HCT116 (cell line): ENCODE results near the gene AQP10. TPM values are rescaled to one million over a fixed set of nuclear protein-coding genes. Genes with fewer than 3 reads are reported as not detected.

ENCODE experiments used
- ATAC-seq: fragments of 200-7000 bp; cut with Tn5 transposase; 2 replicates; pipeline ENCODE4 v1.9.1; 2020; ENCODE audit warnings: mild to moderate bottlenecking, moderate library complexity
- BruUV-seq: library from RNA; stranded (reverse); fragments of 400-500 nt; replicated peaks from 2 replicates; lab custom pipeline; 2021; lab: Mats Ljungman, UMichigan
- CTCF ChIA-PET: fragments of 300-600 bp; sonication (Branson Sonifier 250); formaldehyde crosslinking; loops from one replicate; lab custom pipeline; 2021; ENCODE audit warnings: antibody characterized with exemption; lab: Charles Lee
- POLR2A ChIA-PET: fragments of 300-600, 350-600 bp; sonication (Branson Sonifier 250); formaldehyde crosslinking; loops from one replicate; lab custom pipeline; 2021; ENCODE audit warnings: antibody characterized with exemption; lab: Charles Lee
- RAD21 ChIA-PET, 2 experiments: fragments of 300-600 bp; sonication (Branson Sonifier 250); formaldehyde crosslinking; loops; one replicate each; lab custom pipeline; 2023; ENCODE audit warnings: low total read pairs in 2 of 2; ENCODE audit not compliant: uncharacterized antibody in 2 of 2, unreplicated experiment in 2 of 2, low non-redundant PET in 1 of 2; lab: Charles Lee
- DNase-seq: peaks from one replicate; pipeline ENCODE4 v3.0.0-alpha.2; 2010; ENCODE audit warnings: low read depth, low spot score
- H2AFZ ChIP-seq: fragments of 200-600 bp; shearing (Covaris generic), sonication (generic); 2 replicates; pipeline ENCODE4 v1.6.1; 2017; ENCODE audit warnings: low read depth, mixed run types, mixed read lengths, antibody characterized with exemption, low read length; ENCODE audit not compliant: poor library complexity, severe bottlenecking
- H3K27ac ChIP-seq: 2 replicates; pipeline ENCODE4 v1.5.1; 2012; ENCODE audit warnings: low read depth, low read length
- H3K27me3 ChIP-seq: fragments of 200-600 bp; sonication (generic); 2 replicates; pipeline ENCODE4 v1.6.1; 2016; ENCODE audit warnings: mixed run types, low read length, mixed read lengths; ENCODE audit not compliant: insufficient read depth
- H3K36me3 ChIP-seq, 2 experiments: fragments of 200-500 bp in 1 of 2; fragments of 200-600 bp in 1 of 2; sonication (Bioruptor generic) in 1 of 2; sonication (generic) in 1 of 2; 2 replicates each; pipeline versions ENCODE4 v1.5.1 to v1.6.1; 2014 to 2016; ENCODE audit warnings: low read length in 2 of 2, inconsistent platforms in 1 of 2, mixed read lengths in 1 of 2, mixed run types in 1 of 2; ENCODE audit not compliant: insufficient read depth in 2 of 2, control insufficient read depth in 1 of 2
- H3K4me1 ChIP-seq, 2 experiments: fragments of 200-600 bp in 1 of 2; sonication (generic) in 1 of 2; 2 replicates each; pipeline versions ENCODE4 v1.5.1 to v1.6.1; 2012 to 2017; ENCODE audit warnings: low read length in 2 of 2, inconsistent platforms in 1 of 2, mild to moderate bottlenecking in 1 of 2, mixed read lengths in 1 of 2, mixed run types in 1 of 2, moderate library complexity in 1 of 2; ENCODE audit not compliant: insufficient read depth in 2 of 2, control insufficient read depth in 1 of 2
- H3K4me2 ChIP-seq: fragments of 200-600 bp; sonication (generic); 2 replicates; pipeline ENCODE4 v1.6.1; 2017; ENCODE audit warnings: mixed run types, low read length, mixed read lengths
- H3K4me3 ChIP-seq, 2 experiments: fragments of 200-600 bp in 1 of 2; sonication (generic) in 1 of 2; replicated peaks in 1 of 2; 2 replicates each; pipeline ENCODE4 v1.5.1; 2011 to 2016; ENCODE audit warnings: low read length in 2 of 2, control low read depth in 1 of 2, low read depth in 1 of 2, mild to moderate bottlenecking in 1 of 2, mixed read lengths in 1 of 2, mixed run types in 1 of 2
- H3K79me2 ChIP-seq: fragments of 200-600 bp; sonication (generic); 2 replicates; pipeline ENCODE4 v1.6.1; 2017; ENCODE audit warnings: mild to moderate bottlenecking, mixed run types, low read length, moderate library complexity, mixed read lengths; ENCODE audit not compliant: insufficient read depth
- H3K9ac ChIP-seq: fragments of 200-600 bp; sonication (generic); 2 replicates; pipeline ENCODE4 v1.6.1; 2016; ENCODE audit warnings: low read length, mixed read lengths
- H3K9me2 ChIP-seq: fragments of 200-600 bp; sonication (generic), shearing (Covaris generic); 2 replicates; pipeline ENCODE4 v1.6.1; 2017; ENCODE audit warnings: mixed run types, mild to moderate bottlenecking, moderate library complexity; ENCODE audit not compliant: insufficient read depth
- H3K9me3 ChIP-seq, 2 experiments: fragments of 200-500 bp in 1 of 2; fragments of 200-600 bp in 1 of 2; sonication (Bioruptor generic) in 1 of 2; sonication (generic) in 1 of 2; 2 replicates each; pipeline ENCODE4 v1.6.1; 2014 to 2017; ENCODE audit warnings: low read length in 2 of 2, mixed read lengths in 2 of 2, inconsistent platforms in 1 of 2, low read depth in 1 of 2, mild to moderate bottlenecking in 1 of 2, mixed run types in 1 of 2, moderate library complexity in 1 of 2; ENCODE audit not compliant: control insufficient read depth in 1 of 2, insufficient read depth in 1 of 2
- H4K20me1 ChIP-seq: fragments of 200-600 bp; sonication (generic), shearing (Covaris generic); 2 replicates; pipeline ENCODE4 v1.6.1; 2017; ENCODE audit warnings: mixed run types, mild to moderate bottlenecking, moderate library complexity; ENCODE audit not compliant: insufficient read depth
- CBX3 ChIP-seq: IDR thresholded peaks from 2 replicates; pipeline ENCODE4 v1.6.1; 2012; ENCODE audit warnings: low read depth
- CEBPB ChIP-seq: IDR thresholded peaks from 2 replicates; pipeline ENCODE4 v1.6.1; 2012; ENCODE audit warnings: low read depth
- CTCF ChIP-seq, 3 experiments: fragments of 200-600 bp in 1 of 3; sonication (generic) in 1 of 3; IDR thresholded peaks in 2 of 3; conservative IDR thresholded peaks in 1 of 3; 2 replicates each; pipeline ENCODE4 v1.5.1; 2012 to 2017; ENCODE audit warnings: low read depth in 2 of 3, low read length in 2 of 3, antibody characterized with exemption in 1 of 3, borderline replicate concordance in 1 of 3, control low read depth in 1 of 3, mild to moderate bottlenecking in 1 of 3, mixed read lengths in 1 of 3, mixed run types in 1 of 3, moderate library complexity in 1 of 3; ENCODE audit not compliant: insufficient read depth in 1 of 3
- EGR1 ChIP-seq: IDR thresholded peaks from 2 replicates; pipeline ENCODE4 v1.6.1; 2012; ENCODE audit warnings: low read depth
- ELF1 ChIP-seq: IDR thresholded peaks from 2 replicates; pipeline ENCODE4 v1.6.1; 2012; ENCODE audit warnings: low read depth, borderline replicate concordance
- EZH2 ChIP-seq: fragments of 200-600 bp; sonication (generic); IDR thresholded peaks from 2 replicates; pipeline ENCODE4 v1.6.1; 2017; ENCODE audit warnings: antibody characterized with exemption, mixed run types
- EZH2phosphoT487 ChIP-seq: fragments of 200-600 bp; IDR thresholded peaks from 2 replicates; pipeline ENCODE4 v1.6.1; 2018; ENCODE audit warnings: antibody characterized with exemption, borderline replicate concordance
- FOSL1 ChIP-seq: IDR thresholded peaks from 2 replicates; pipeline ENCODE4 v1.6.1; 2012; ENCODE audit warnings: low read depth
- JUND ChIP-seq: IDR thresholded peaks from 2 replicates; pipeline ENCODE4 v1.6.1; 2012
- MAX ChIP-seq: IDR thresholded peaks from 2 replicates; pipeline ENCODE4 v1.6.1; 2012
- POLR2A ChIP-seq: IDR thresholded peaks from 2 replicates; pipeline ENCODE4 v1.7.0; 2011; ENCODE audit warnings: borderline replicate concordance; ENCODE audit not compliant: insufficient read depth, insufficient read length; ENCODE audit errors: extremely low read depth
- POLR2AphosphoS5 ChIP-seq: IDR thresholded peaks from 2 replicates; pipeline ENCODE4 v1.6.1; 2011; ENCODE audit warnings: mild to moderate bottlenecking, low read depth, low read length, moderate library complexity
- RAD21 ChIP-seq: IDR thresholded peaks from 2 replicates; pipeline ENCODE4 v1.6.1; 2012; ENCODE audit warnings: low read depth, mild to moderate bottlenecking
- REST ChIP-seq: IDR thresholded peaks from 2 replicates; pipeline ENCODE4 v1.6.1; 2012; ENCODE audit warnings: low read depth
- SP1 ChIP-seq: IDR thresholded peaks from 2 replicates; pipeline ENCODE4 v1.6.1; 2012; ENCODE audit warnings: low read depth
- SRF ChIP-seq: IDR thresholded peaks from 2 replicates; pipeline ENCODE4 v1.6.1; 2012; ENCODE audit warnings: low read depth
- TCF7L2 ChIP-seq: IDR thresholded peaks from 2 replicates; pipeline ENCODE4 v1.7.0; 2011; ENCODE audit warnings: borderline replicate concordance, inconsistent platforms; ENCODE audit not compliant: insufficient read depth, insufficient read length; ENCODE audit errors: extremely low read depth
- YY1 ChIP-seq: IDR thresholded peaks from 2 replicates; pipeline ENCODE4 v1.6.1; 2011; ENCODE audit warnings: low read length, low read depth, moderate library complexity, mild to moderate bottlenecking; ENCODE audit not compliant: insufficient replicate concordance; ENCODE audit errors: extremely low read depth
- ZBTB33 ChIP-seq: IDR thresholded peaks from 2 replicates; pipeline ENCODE4 v1.6.1; 2011; ENCODE audit warnings: mild to moderate bottlenecking, low read length, moderate library complexity; ENCODE audit not compliant: insufficient replicate concordance; ENCODE audit errors: extremely low read depth
- ZFX ChIP-seq: fragments of 450-650 bp; IDR thresholded peaks from 2 replicates; pipeline ENCODE4 v1.6.1; 2017
- intact Hi-C: fragments of 100-400 bp; cut with micrococcal nuclease; formaldehyde crosslinking; loops from 2 replicates; pipeline ENCODE4 v1.10.0; 2022
- total RNA-seq: library from RNA; stranded (reverse); gene quantifications from one replicate; pipeline ENCODE4 v1.2.1, GENCODE V29; 2021; ENCODE audit not compliant: unreplicated experiment

Gene AQP10
- total RNA-seq, 1 experiment from 2014 or later: not detected

- Histone ChIP-seq H4K20me1 (no peaks in the 10 kb centered on the region), H3K4me1 (no peaks in the 10 kb centered on the region), H3K4me2 (no peak overlapping the region), H3K9me3 (no peaks in the 10 kb centered on the region), H3K9ac (no peak overlapping the region), H3K27ac (no peak overlapping the region), H2AFZ (no peak overlapping the region), H3K36me3 (no peaks in the 10 kb centered on the region), H3K79me2 (no peaks in the 10 kb centered on the region), H3K4me3 (no peak overlapping the region), H3K27me3 (no peaks in the 10 kb centered on the region), H3K9me2 (no peaks in the 10 kb centered on the region)
- intact Hi-C loops: no loop called here
- BruUV-seq: no TSS peak
- ATAC-seq: no peak; the same call in 1 of the 2 replicates
- CTCF ChIA-PET: no interaction called here
- RAD21 ChIA-PET: no interaction called here
- TF ChIP-seq MAX (no peak), JUND (no peak), SP1 (no peak), POLR2A (no peak), CTCF (IDR thresholded peaks at IDR 0.05 in 2 of 3, conservative IDR thresholded peaks at IDR 0.05 in 1 of 3; ENCODE audit: borderline replicate concordance in 1 of 3, insufficient read depth in 1 of 3, low read depth in 2 of 3, low read length in 2 of 3) (no peak), ELF1 (no peak), ZBTB33 (no peak), YY1 (no peak), ZFX (no peak), EGR1 (no peak), CBX3 (no peak), SRF (no peak), RAD21 (no peak), CEBPB (no peak), TCF7L2 (no peak), EZH2phosphoT487 (no peak), EZH2 (no peak), FOSL1 (no peak), REST (no peak), POLR2AphosphoS5 (no peak)
- POLR2A ChIA-PET: no interaction called here
- no peak for DNase-seq
These were observed 16.1 kb upstream of the AQP10 start for GRCh38 chr1:154304664-154305337.
